ENCODE data around the gene HMGB3. TPM values are rescaled to one million over a fixed set of nuclear protein-coding genes. Genes with fewer than 3 reads are reported as not detected.
"Not testable (repeated sequence)": the region's sequence is repeated elsewhere in the genome, so short reads cannot be mapped to it uniquely, and the experiment has no call there.

Gene HMGB3
- total and polyA plus RNA-seq, 4 donors = 29.6 to 147 (median 88.5) TPM

- Histone ChIP-seq H3K4me3 (ENCODE audit: low read depth, low read length) (no peak overlapping the region), H3K4me1 (ENCODE audit: control insufficient read depth, insufficient read depth, low read length) (no peaks in the 10 kb centered on the region), H3K27ac (ENCODE audit: low read depth, low read length) (no peak overlapping the region), H3K36me3 (ENCODE audit: control insufficient read depth, insufficient read depth, low read length) (no peaks in the 10 kb centered on the region), H3K27me3 (ENCODE audit: control insufficient read depth, insufficient read depth, low read length) (no peaks in the 10 kb centered on the region), H3K9me3 (ENCODE audit: control insufficient read depth, insufficient read depth, low read length) (no peaks in the 10 kb centered on the region)
- WGBS (ENCODE audit: insufficient coverage) = 74% methylated on average over 2 of the region's 3 CpGs
- no peak for DNase-seq (ENCODE audit: low read depth in 4 of 6, low spot score in 6 of 6)
Observed at GRCh38 chrX:150954951-150955350, 28.2 kb upstream of the HMGB3 start.

- Histone ChIP-seq H3K4me1 (ENCODE audit: control insufficient read depth, insufficient read depth, low read length) (no peaks in the 10 kb centered on the region), H3K4me3 (ENCODE audit: low read depth, low read length) (no peak overlapping the region), H3K27ac (ENCODE audit: low read depth, low read length) (no peak overlapping the region), H3K36me3 (ENCODE audit: control insufficient read depth, insufficient read depth, low read length) (no peaks in the 10 kb centered on the region), H3K9me3 (ENCODE audit: control insufficient read depth, insufficient read depth, low read length) (no peaks in the 10 kb centered on the region), H3K27me3 (ENCODE audit: control insufficient read depth, insufficient read depth, low read length) (no peaks in the 10 kb centered on the region)
- WGBS (ENCODE audit: insufficient coverage) = 69% methylated on average over 2 of the region's 2 CpGs
- DNase-seq (ENCODE audit: low read depth in 4 of 6, low spot score in 6 of 6) = no peak
Observed at GRCh38 chrX:150955590-150955989, 27.5 kb upstream of the HMGB3 start.

- 43% methylated on average over 1 of the region's 1 CpG for WGBS (ENCODE audit: insufficient coverage)
- no peaks in the 10 kb centered on the region for H3K4me1 ChIP-seq (ENCODE audit: control insufficient read depth, insufficient read depth, low read length)
- peak in 2 of 6 donors; percentile 27 to 59 for DNase-seq (ENCODE audit: low read depth in 4 of 6, low spot score in 6 of 6)
- H3K27ac ChIP-seq (ENCODE audit: low read depth, low read length) = no peak overlapping the region
- H3K4me3 ChIP-seq (ENCODE audit: low read depth, low read length) = no peak overlapping the region
- no peaks in the 10 kb centered on the region for H3K9me3 ChIP-seq (ENCODE audit: control insufficient read depth, insufficient read depth, low read length)
- H3K36me3 ChIP-seq (ENCODE audit: control insufficient read depth, insufficient read depth, low read length) = no peaks in the 10 kb centered on the region
- no peaks in the 10 kb centered on the region for H3K27me3 ChIP-seq (ENCODE audit: control insufficient read depth, insufficient read depth, low read length)
Observed at GRCh38 chrX:150958177-150958576, 25.0 kb upstream of the HMGB3 start.

GRCh38 chrX:150959557-150959956, 23.6 kb upstream of the HMGB3 start:
- WGBS (ENCODE audit: insufficient coverage) = no CpG with 5 or more reads among the region's 2 CpGs
- H3K27ac ChIP-seq (ENCODE audit: low read depth, low read length) = no peak overlapping the region
- no peaks in the 10 kb centered on the region for H3K9me3 ChIP-seq (ENCODE audit: control insufficient read depth, insufficient read depth, low read length)
- H3K4me1 ChIP-seq (ENCODE audit: control insufficient read depth, insufficient read depth, low read length) = no peaks in the 10 kb centered on the region
- H3K4me3 ChIP-seq (ENCODE audit: low read depth, low read length) = no peak overlapping the region
- DNase-seq (ENCODE audit: low read depth in 4 of 6, low spot score in 6 of 6) = no peak
- H3K36me3 ChIP-seq (ENCODE audit: control insufficient read depth, insufficient read depth, low read length) = no peaks in the 10 kb centered on the region
- H3K27me3 ChIP-seq (ENCODE audit: control insufficient read depth, insufficient read depth, low read length) = no peaks in the 10 kb centered on the region

- 71% methylated on average over 1 of the region's 7 CpGs for WGBS (ENCODE audit: insufficient coverage)
- Histone ChIP-seq H3K4me3 (ENCODE audit: low read depth, low read length) (no peak overlapping the region), H3K4me1 (ENCODE audit: control insufficient read depth, insufficient read depth, low read length) (no peaks in the 10 kb centered on the region), H3K9me3 (ENCODE audit: control insufficient read depth, insufficient read depth, low read length) (no peaks in the 10 kb centered on the region), H3K27ac (ENCODE audit: low read depth, low read length) (no peak overlapping the region), H3K27me3 (ENCODE audit: control insufficient read depth, insufficient read depth, low read length) (no peaks in the 10 kb centered on the region), H3K36me3 (ENCODE audit: control insufficient read depth, insufficient read depth, low read length) (no peaks in the 10 kb centered on the region)
- DNase-seq (ENCODE audit: low read depth in 4 of 6, low spot score in 6 of 6) = no peak
Observed at GRCh38 chrX:150961631-150962030, 21.5 kb upstream of the HMGB3 start.

- not testable (repeated sequence) for H3K4me1 ChIP-seq (ENCODE audit: control insufficient read depth, insufficient read depth, low read length); H3K36me3 ChIP-seq (ENCODE audit: control insufficient read depth, insufficient read depth, low read length); H3K9me3 ChIP-seq (ENCODE audit: control insufficient read depth, insufficient read depth, low read length); H3K27ac ChIP-seq (ENCODE audit: low read depth, low read length); H3K27me3 ChIP-seq (ENCODE audit: control insufficient read depth, insufficient read depth, low read length); DNase-seq (ENCODE audit: low read depth in 4 of 6, low spot score in 6 of 6); H3K4me3 ChIP-seq (ENCODE audit: low read depth, low read length)
- 84% methylated on average over 12 of the region's 12 CpGs for WGBS (ENCODE audit: insufficient coverage)
Observed at GRCh38 chrX:150964416-150964815, 18.7 kb upstream of the HMGB3 start.

- DNase-seq (ENCODE audit: low read depth in 4 of 6, low spot score in 6 of 6) = no peak
- Histone ChIP-seq H3K27ac (ENCODE audit: low read depth, low read length) (no peak overlapping the region), H3K27me3 (ENCODE audit: control insufficient read depth, insufficient read depth, low read length) (no peaks in the 10 kb centered on the region), H3K4me1 (ENCODE audit: control insufficient read depth, insufficient read depth, low read length) (no peaks in the 10 kb centered on the region), H3K36me3 (ENCODE audit: control insufficient read depth, insufficient read depth, low read length) (no peaks in the 10 kb centered on the region), H3K9me3 (ENCODE audit: control insufficient read depth, insufficient read depth, low read length) (no peaks in the 10 kb centered on the region), H3K4me3 (ENCODE audit: low read depth, low read length) (no peak overlapping the region)
- WGBS (ENCODE audit: insufficient coverage) = 53% methylated on average over 7 of the region's 11 CpGs
Observed at GRCh38 chrX:150966235-150966634, 16.9 kb upstream of the HMGB3 start.

GRCh38 chrX:150966742-150967141, 16.4 kb upstream of the HMGB3 start:
- 55% methylated on average over 3 of the region's 3 CpGs for WGBS (ENCODE audit: insufficient coverage)
- Histone ChIP-seq H3K4me1 (ENCODE audit: control insufficient read depth, insufficient read depth, low read length) (no peaks in the 10 kb centered on the region), H3K27me3 (ENCODE audit: control insufficient read depth, insufficient read depth, low read length) (no peaks in the 10 kb centered on the region), H3K4me3 (ENCODE audit: low read depth, low read length) (no peak overlapping the region), H3K9me3 (ENCODE audit: control insufficient read depth, insufficient read depth, low read length) (no peaks in the 10 kb centered on the region), H3K27ac (ENCODE audit: low read depth, low read length) (no peak overlapping the region), H3K36me3 (ENCODE audit: control insufficient read depth, insufficient read depth, low read length) (no peaks in the 10 kb centered on the region)
- DNase-seq (ENCODE audit: low read depth in 4 of 6, low spot score in 6 of 6) = peak in 2 of 6 donors; percentile 6 to 29

GRCh38 chrX:150967786-150968185, 15.3 kb upstream of the HMGB3 start:
- Histone ChIP-seq H3K4me3 (ENCODE audit: low read depth, low read length) (no peak overlapping the region), H3K36me3 (ENCODE audit: control insufficient read depth, insufficient read depth, low read length) (no peaks in the 10 kb centered on the region), H3K27ac (ENCODE audit: low read depth, low read length) (no peak overlapping the region), H3K4me1 (ENCODE audit: control insufficient read depth, insufficient read depth, low read length) (no peaks in the 10 kb centered on the region), H3K9me3 (ENCODE audit: control insufficient read depth, insufficient read depth, low read length) (no peaks in the 10 kb centered on the region), H3K27me3 (ENCODE audit: control insufficient read depth, insufficient read depth, low read length) (no peaks in the 10 kb centered on the region)
- no peak for DNase-seq (ENCODE audit: low read depth in 4 of 6, low spot score in 6 of 6)
- 74% methylated on average over 7 of the region's 10 CpGs for WGBS (ENCODE audit: insufficient coverage)

- Histone ChIP-seq H3K27ac (ENCODE audit: low read depth, low read length) (no peak overlapping the region), H3K4me1 (ENCODE audit: control insufficient read depth, insufficient read depth, low read length) (no peaks in the 10 kb centered on the region), H3K36me3 (ENCODE audit: control insufficient read depth, insufficient read depth, low read length) (no peaks in the 10 kb centered on the region), H3K27me3 (ENCODE audit: control insufficient read depth, insufficient read depth, low read length) (no peaks in the 10 kb centered on the region), H3K9me3 (ENCODE audit: control insufficient read depth, insufficient read depth, low read length) (peaks cover 1% of the 10 kb centered on the region), H3K4me3 (ENCODE audit: low read depth, low read length) (no peak overlapping the region)
- WGBS (ENCODE audit: insufficient coverage) = 72% methylated on average over 11 of the region's 17 CpGs
- DNase-seq (ENCODE audit: low read depth in 4 of 6, low spot score in 6 of 6) = no peak
Observed at GRCh38 chrX:150968862-150969720, 14.0 kb upstream of the HMGB3 start.
